Measurements from ENCODE around the gene RPS16. TPM values are rescaled to one million over a fixed set of nuclear protein-coding genes. Genes with fewer than 3 reads are reported as not detected.

RPS16 gene
- total and polyA plus RNA-seq, 9 of the 15 experiments (the other 6 are each of a cell fraction or from before 2014, with no cell fraction given) = 82.6 to 3,671 (median 2,204) TPM

- no peak for TF ChIP-seq MLX (CRISPR knock-in tag; conservative IDR thresholded peaks at IDR 0.05)
- no peak for TF ChIP-seq TRIM25 (IDR thresholded peaks at IDR 0.05; ENCODE audit: borderline replicate concordance)
- 0 out of 2 replicates have a peak, but pooled peaks have one; percentile 4 for TF ChIP-seq ETV1 (tag; conservative IDR thresholded peaks at IDR 0.05; ENCODE audit: low read depth)
- no peak for TF ChIP-seq YBX1 (IDR thresholded peaks at IDR 0.05)
- TF ChIP-seq HDAC6 (IDR thresholded peaks at IDR 0.05; ENCODE audit: low read depth, low read length) = no peak
- TF ChIP-seq ZBTB8A (IDR thresholded peaks at IDR 0.05; ENCODE audit: partially characterized antibody) = no peak
- peak; percentile 98 for TF ChIP-seq DEAF1 (CRISPR knock-in tag; IDR thresholded peaks at IDR 0.05)
- no peak for TF ChIP-seq ASH1L (IDR thresholded peaks at IDR 0.05; ENCODE audit: borderline replicate concordance, low read depth, partially characterized antibody)
- TF ChIP-seq ZNF707 (CRISPR knock-in tag; conservative IDR thresholded peaks at IDR 0.05) = no peak
- TF ChIP-seq TAF9B (IDR thresholded peaks at IDR 0.05; ENCODE audit: partially characterized antibody) = no peak
- no peak for TF ChIP-seq NELFE (IDR thresholded peaks at IDR 0.05; ENCODE audit: insufficient read depth, insufficient read length)
- no peak for TF ChIP-seq MEF2D (tag; conservative IDR thresholded peaks at IDR 0.05; ENCODE audit: low read depth)
- no peak for TF ChIP-seq HES1 (IDR thresholded peaks at IDR 0.05; ENCODE audit: low read depth)
- no peak for TF ChIP-seq KHSRP (IDR thresholded peaks at IDR 0.05)
- TF ChIP-seq KAT7 (CRISPR knock-in tag; IDR thresholded peaks at IDR 0.05; ENCODE audit: borderline replicate concordance) = no peak
- no peak for TF ChIP-seq SIN3B (IDR thresholded peaks at IDR 0.05; ENCODE audit: low read depth)
- peak; percentile 72; the same call in 1 of the 2 replicates for TF ChIP-seq GATAD2B (IDR thresholded peaks at IDR 0.05; ENCODE audit: borderline replicate concordance)
- TF ChIP-seq NR3C1 (CRISPR knock-in tag; IDR thresholded peaks at IDR 0.05) = no peak
- no peak for TF ChIP-seq ZNF639 (CRISPR knock-in tag; conservative IDR thresholded peaks at IDR 0.05 in 1 of 2, IDR thresholded peaks at IDR 0.05 in 1 of 2)
These were observed 24.0 kb downstream of the RPS16 start (continued) for GRCh38 chr19:39411832-39412099.

Data from K562 (cell line).